ENCODE data around the gene PAPSS2. TPM values are rescaled to one million over a fixed set of nuclear protein-coding genes. Genes with fewer than 3 reads are reported as not detected.

The PAPSS2 gene
- total RNA-seq, 4 donors from 2014 or later: 17.3 to 117 (median 88.4) TPM

DNA sequence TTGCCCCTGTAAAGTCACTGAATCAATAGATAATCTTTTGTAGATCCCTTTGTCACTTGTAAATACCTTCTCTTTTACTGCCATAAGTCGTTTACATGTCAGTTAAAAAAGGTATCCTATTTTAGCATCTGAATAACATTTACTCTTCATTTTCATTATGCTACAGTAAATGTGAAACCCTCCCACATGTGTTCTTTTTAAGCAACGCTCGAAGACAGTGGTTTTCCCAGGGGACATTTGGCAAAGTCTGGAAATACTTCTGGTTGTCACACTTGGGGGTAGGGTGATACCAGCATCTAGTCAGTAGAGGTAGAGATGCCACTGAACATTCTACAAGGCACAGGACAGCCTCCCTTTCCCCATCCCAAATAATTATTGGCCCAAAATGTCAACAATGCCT is 134.6 kb downstream of the PAPSS2 start:
- TF ChIP-seq, protein P1, sequence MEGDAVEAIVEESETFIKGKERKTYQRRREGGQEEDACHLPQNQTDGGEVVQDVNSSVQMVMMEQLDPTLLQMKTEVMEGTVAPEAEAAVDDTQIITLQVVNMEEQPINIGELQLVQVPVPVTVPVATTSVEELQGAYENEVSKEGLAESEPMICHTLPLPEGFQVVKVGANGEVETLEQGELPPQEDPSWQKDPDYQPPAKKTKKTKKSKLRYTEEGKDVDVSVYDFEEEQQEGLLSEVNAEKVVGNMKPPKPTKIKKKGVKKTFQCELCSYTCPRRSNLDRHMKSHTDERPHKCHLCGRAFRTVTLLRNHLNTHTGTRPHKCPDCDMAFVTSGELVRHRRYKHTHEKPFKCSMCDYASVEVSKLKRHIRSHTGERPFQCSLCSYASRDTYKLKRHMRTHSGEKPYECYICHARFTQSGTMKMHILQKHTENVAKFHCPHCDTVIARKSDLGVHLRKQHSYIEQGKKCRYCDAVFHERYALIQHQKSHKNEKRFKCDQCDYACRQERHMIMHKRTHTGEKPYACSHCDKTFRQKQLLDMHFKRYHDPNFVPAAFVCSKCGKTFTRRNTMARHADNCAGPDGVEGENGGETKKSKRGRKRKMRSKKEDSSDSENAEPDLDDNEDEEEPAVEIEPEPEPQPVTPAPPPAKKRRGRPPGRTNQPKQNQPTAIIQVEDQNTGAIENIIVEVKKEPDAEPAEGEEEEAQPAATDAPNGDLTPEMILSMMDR (IDR thresholded peaks at IDR 0.05): no peak
- TF ChIP-seq POLR2AphosphoS5 (IDR thresholded peaks at IDR 0.05) (no peak), EP300 (IDR thresholded peaks at IDR 0.05; ENCODE audit: low read depth) (no peak), POLR2A (IDR thresholded peaks at IDR 0.05) (no peak)
- H3K9me3 ChIP-seq: no peaks in the 10 kb centered on the region
- H3K27me3 ChIP-seq: no peaks in the 10 kb centered on the region
- intact Hi-C loops (cut with DNase I; ENCODE audit: low total_unique reads): no loop called here
- WGBS, 2 donors (ENCODE audit: low coverage in 1 of 2): 63 to 76% methylated on average over 3 of the region's 3 CpGs
- in situ Hi-C loops (cut with MboI; ENCODE audit: low pct_ligation_motif_present in 1 of 4, low pct_unique_long_range_greater_than_20kb in 1 of 4, low sequenced_read_pairs in 3 of 4): no loop called here
- H3K36me3 ChIP-seq: peaks cover 0 to 19% (median 4%) of the 10 kb centered on the region in 4 donors
- H3K27ac ChIP-seq: no peak overlapping the region
- H3K4me1 ChIP-seq: no peaks in the 10 kb centered on the region
- no peak overlapping the region for H3K4me3 ChIP-seq
- no peak for DNase-seq

Other genes with a start within 250 kb of the PAPSS2 start
- 10 to 100 TPM; 11.1 to 28.4 (median 21.2) TPM for gene MINPP1, start 155.0 kb upstream of the PAPSS2 start, total RNA-seq
- gene ATAD1, start 158.3 kb downstream of the PAPSS2 start, total RNA-seq: 10 to 100 TPM in 3 of 4 donors, 1 to 10 TPM in 1; 8.6 to 43.5 (median 35.8) TPM
- gene KLLN, start 203.7 kb downstream of the PAPSS2 start, total RNA-seq: under 1 TPM in 3 of 4 donors, not detected in 1; 0.79 to 1.00 (median 0.82) TPM
- 100 to 1,000 TPM in 3 of 4 donors, 10 to 100 TPM in 1; 78.6 to 184 (median 129) TPM for gene PTEN, start 203.7 kb downstream of the PAPSS2 start, total RNA-seq

All from transverse colon (tissue), 4 donors.